Liver (tissue), 3 donors: Measurements from ENCODE around the gene PTPN14.
A peak's percentile ranks its signal among the peaks of the same experiment; 100 is the strongest.

ENCODE experiments used
- CTCF ChIP-seq: fragments of 150-350 bp; IDR thresholded peaks from 2 replicates; pipeline ENCODE4 v1.5.1; 2017; ENCODE audit warnings: improper control_type of control experiment, low read depth, low read length; ENCODE audit not compliant: missing input control
- EGR1 ChIP-seq, 2 donors: IDR thresholded peaks; 2 replicates each; pipeline ENCODE4 v1.6.1; 2016 to 2018; ENCODE audit warnings: antibody characterized with exemption in 2 of 2, low read depth in 2 of 2
- JUND ChIP-seq, 2 donors: IDR thresholded peaks; 2 replicates each; pipeline ENCODE4 v1.6.1; 2016; ENCODE audit warnings: antibody characterized with exemption in 2 of 2
- MAX ChIP-seq: IDR thresholded peaks from 2 replicates; pipeline ENCODE4 v1.6.1; 2016; ENCODE audit warnings: antibody characterized with exemption
- RAD21 ChIP-seq, 2 donors: IDR thresholded peaks; 2 replicates each; pipeline ENCODE4 v1.6.1; 2016; ENCODE audit warnings: antibody characterized with exemption in 2 of 2, mild to moderate bottlenecking in 2 of 2
- TAF1 ChIP-seq: conservative IDR thresholded peaks from 2 replicates; pipeline ENCODE4 v1.6.1; 2016; ENCODE audit warnings: antibody characterized with exemption, mild to moderate bottlenecking
- TF ChIP-seq, protein P1 (sequence below): IDR thresholded peaks from 2 replicates; pipeline ENCODE4 v1.6.1; 2016; ENCODE audit warnings: antibody characterized with exemption
- donor health status: healthy.
- donor health status: healthy.

GRCh38 chr1:214319938-214320337 lies 231.5 kb downstream of the PTPN14 start:
- TF ChIP-seq CTCF: no peak
- TF ChIP-seq, protein P1, sequence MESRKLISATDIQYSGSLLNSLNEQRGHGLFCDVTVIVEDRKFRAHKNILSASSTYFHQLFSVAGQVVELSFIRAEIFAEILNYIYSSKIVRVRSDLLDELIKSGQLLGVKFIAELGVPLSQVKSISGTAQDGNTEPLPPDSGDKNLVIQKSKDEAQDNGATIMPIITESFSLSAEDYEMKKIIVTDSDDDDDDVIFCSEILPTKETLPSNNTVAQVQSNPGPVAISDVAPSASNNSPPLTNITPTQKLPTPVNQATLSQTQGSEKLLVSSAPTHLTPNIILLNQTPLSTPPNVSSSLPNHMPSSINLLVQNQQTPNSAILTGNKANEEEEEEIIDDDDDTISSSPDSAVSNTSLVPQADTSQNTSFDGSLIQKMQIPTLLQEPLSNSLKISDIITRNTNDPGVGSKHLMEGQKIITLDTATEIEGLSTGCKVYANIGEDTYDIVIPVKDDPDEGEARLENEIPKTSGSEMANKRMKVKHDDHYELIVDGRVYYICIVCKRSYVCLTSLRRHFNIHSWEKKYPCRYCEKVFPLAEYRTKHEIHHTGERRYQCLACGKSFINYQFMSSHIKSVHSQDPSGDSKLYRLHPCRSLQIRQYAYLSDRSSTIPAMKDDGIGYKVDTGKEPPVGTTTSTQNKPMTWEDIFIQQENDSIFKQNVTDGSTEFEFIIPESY: no peak
- no peak for TF ChIP-seq EGR1 (IDR thresholded peaks at IDR 0.05; ENCODE audit: low read depth in 2 of 2)
- no peak for TF ChIP-seq JUND (IDR thresholded peaks at IDR 0.05)
- peak in 1 of 2 donors; percentile 20 for TF ChIP-seq RAD21 (IDR thresholded peaks at IDR 0.05)
- no peak for TF ChIP-seq TAF1
- no peak for TF ChIP-seq MAX
